Tibial artery (tissue), 4 donors: ENCODE data around the gene ZNF383.

Experiments
- DNase-seq, 2 donors: peaks; one replicate each; pipeline ENCODE4 v3.0.0-alpha.2; 2019
- H3K27ac ChIP-seq, 2 donors: fragments of 200-600 bp; sonication (generic) in 1 of 2; 1 replicate in 1 of 2; 2 replicates in 1 of 2; pipeline ENCODE4 v1.5.1; 2018 to 2019; ENCODE audit warnings: mild to moderate bottlenecking in 1 of 2
- H3K27me3 ChIP-seq, 2 donors: fragments of 200-600 bp; sonication (generic) in 1 of 2; one replicate each; pipeline versions ENCODE4 v1.5.1 to v1.6.0; 2016 to 2019
- H3K36me3 ChIP-seq, 3 donors: fragments of 200-600 bp; sonication (generic) in 2 of 3; one replicate each; pipeline ENCODE4 v1.5.1; 2016 to 2019; ENCODE audit warnings: mild to moderate bottlenecking in 2 of 3
- H3K4me1 ChIP-seq, 4 donors: fragments of 200-600 bp; sonication (generic) in 2 of 4; 1 replicate in 3 of 4; 2 replicates in 1 of 4; pipeline ENCODE4 v1.5.1; 2016 to 2019
- H3K4me3 ChIP-seq, 2 donors: fragments of 200-600 bp; sonication (generic) in 1 of 2; 1 replicate in 1 of 2; 2 replicates in 1 of 2; pipeline ENCODE4 v1.5.1; 2018 to 2019; ENCODE audit warnings: mild to moderate bottlenecking in 2 of 2
- H3K9me3 ChIP-seq, 3 donors: fragments of 200-600 bp; sonication (generic) in 1 of 3; one replicate each; pipeline ENCODE4 v1.5.1; 2016 to 2019
- intact Hi-C: fragments of 100-400 bp; cut with DNase I; formaldehyde crosslinking; loops from one replicate; pipeline ENCODE4 v1.15.0; 2023; ENCODE audit warnings: low total_unique reads
- TF ChIP-seq, protein P1 (sequence below), 2 experiments: fragments of 200-600 bp in 1 of 2; fragments of 450-650 bp in 1 of 2; IDR thresholded peaks; one replicate each; pipeline ENCODE4 v1.5.1; 2017 to 2019; ENCODE audit warnings: antibody characterized with exemption in 2 of 2, mild to moderate bottlenecking in 1 of 2, moderate library complexity in 1 of 2

The ZNF383 gene

DNA sequence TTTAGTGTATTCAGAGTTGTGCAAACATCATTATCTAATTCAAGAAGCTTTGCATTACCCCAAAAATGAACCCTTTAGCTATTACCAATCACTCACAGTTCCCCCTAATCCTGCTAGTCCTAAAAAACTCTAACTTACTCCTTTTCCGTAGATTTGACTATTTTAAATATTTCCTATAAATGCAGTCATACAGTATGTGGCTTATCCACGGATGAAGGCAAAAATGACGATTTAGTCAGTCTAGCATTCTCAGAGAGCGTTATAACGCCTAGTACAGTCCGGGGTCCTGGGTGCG lies 587 bp upstream of the ZNF383 start:
- TF ChIP-seq, protein P1, sequence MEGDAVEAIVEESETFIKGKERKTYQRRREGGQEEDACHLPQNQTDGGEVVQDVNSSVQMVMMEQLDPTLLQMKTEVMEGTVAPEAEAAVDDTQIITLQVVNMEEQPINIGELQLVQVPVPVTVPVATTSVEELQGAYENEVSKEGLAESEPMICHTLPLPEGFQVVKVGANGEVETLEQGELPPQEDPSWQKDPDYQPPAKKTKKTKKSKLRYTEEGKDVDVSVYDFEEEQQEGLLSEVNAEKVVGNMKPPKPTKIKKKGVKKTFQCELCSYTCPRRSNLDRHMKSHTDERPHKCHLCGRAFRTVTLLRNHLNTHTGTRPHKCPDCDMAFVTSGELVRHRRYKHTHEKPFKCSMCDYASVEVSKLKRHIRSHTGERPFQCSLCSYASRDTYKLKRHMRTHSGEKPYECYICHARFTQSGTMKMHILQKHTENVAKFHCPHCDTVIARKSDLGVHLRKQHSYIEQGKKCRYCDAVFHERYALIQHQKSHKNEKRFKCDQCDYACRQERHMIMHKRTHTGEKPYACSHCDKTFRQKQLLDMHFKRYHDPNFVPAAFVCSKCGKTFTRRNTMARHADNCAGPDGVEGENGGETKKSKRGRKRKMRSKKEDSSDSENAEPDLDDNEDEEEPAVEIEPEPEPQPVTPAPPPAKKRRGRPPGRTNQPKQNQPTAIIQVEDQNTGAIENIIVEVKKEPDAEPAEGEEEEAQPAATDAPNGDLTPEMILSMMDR (IDR thresholded peaks at IDR 0.05), result no peak
- Histone ChIP-seq H3K27me3 (no peaks in the 10 kb centered on the region), H3K9me3 (peaks cover 0 to 4% (median 0%) of the 10 kb centered on the region in 3 donors), H3K27ac (peak overlapping the region; percentile 78 to 87), H3K36me3 (peaks cover 7 to 17% (median 8%) of the 10 kb centered on the region in 3 donors), H3K4me1 (peaks cover 0 to 25% (median 10%) of the 10 kb centered on the region in 4 donors), H3K4me3 (peak overlapping the region; percentile 77 to 79)
- intact Hi-C loops, result loop anchor here (5.0 kb wide), 1 partner anchor 45 kb away; the partner anchor contains the start of gene ZNF585A
- DNase-seq, result no peak

DNA sequence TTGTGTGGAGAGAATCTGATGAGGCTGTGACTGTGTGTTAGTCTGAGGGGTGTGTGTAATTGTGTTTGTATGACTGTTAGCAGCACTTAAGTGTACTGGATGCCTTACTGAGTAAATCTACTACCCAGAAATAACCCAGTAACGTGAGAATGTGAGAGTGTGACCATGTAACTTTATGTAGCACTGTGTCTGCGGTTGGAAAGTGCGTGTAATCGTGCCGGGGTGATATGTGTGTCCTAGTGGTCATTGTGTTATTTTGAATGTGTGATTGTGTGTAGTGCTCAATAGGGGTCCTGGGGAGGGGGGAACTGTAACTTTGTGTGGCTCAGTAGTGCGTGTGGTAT lies 550 bp downstream of the ZNF383 start:
- peaks cover 0 to 12% (median 0%) of the 10 kb centered on the region in 3 donors for H3K9me3 ChIP-seq
- peaks cover 0 to 25% (median 10%) of the 10 kb centered on the region in 4 donors for H3K4me1 ChIP-seq
- H3K27ac ChIP-seq, result peak overlapping the region; percentile 78 to 87
- TF ChIP-seq, protein P1 (IDR thresholded peaks at IDR 0.05), result no peak
- DNase-seq, result no peak
- peak overlapping the region; percentile 77 to 79 for H3K4me3 ChIP-seq
- H3K36me3 ChIP-seq, result peaks cover 13 to 26% (median 16%) of the 10 kb centered on the region in 3 donors
- H3K27me3 ChIP-seq, result no peaks in the 10 kb centered on the region
- intact Hi-C loops, result loop anchor here (5.0 kb wide), 1 partner anchor 46 kb away; the partner anchor contains the start of gene ZNF585A

DNA sequence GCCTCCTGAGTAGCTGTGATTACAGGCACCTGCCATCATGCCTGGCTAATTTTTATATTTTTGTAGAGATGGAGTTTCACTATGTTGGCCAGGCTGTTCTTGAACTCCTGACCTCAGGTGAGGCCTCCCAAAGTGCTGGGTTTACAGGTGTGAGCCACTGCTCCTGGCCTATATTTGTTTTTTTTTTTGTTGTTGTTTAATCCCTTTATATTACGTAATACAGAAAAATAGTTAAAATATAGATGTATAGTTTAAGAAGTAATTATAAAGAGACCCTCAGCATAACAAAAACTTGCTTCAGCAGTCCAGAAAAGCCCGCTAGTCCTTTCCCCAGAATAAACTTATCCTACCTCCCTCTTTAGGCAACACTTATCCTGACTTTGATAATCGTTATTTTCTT lies 2.4 kb downstream of the ZNF383 start:
- H3K27ac ChIP-seq, result no peak overlapping the region
- DNase-seq, result no peak
- no peaks in the 10 kb centered on the region for H3K27me3 ChIP-seq
- peaks cover 0 to 25% (median 10%) of the 10 kb centered on the region in 4 donors for H3K4me1 ChIP-seq
- peaks cover 21 to 42% (median 26%) of the 10 kb centered on the region in 3 donors for H3K36me3 ChIP-seq
- TF ChIP-seq, protein P1 (IDR thresholded peaks at IDR 0.05), result no peak
- intact Hi-C loops, result loop anchor here (5.0 kb wide), 1 partner anchor 248 kb away; no protein-coding TSS in a partner anchor
- no peak overlapping the region for H3K4me3 ChIP-seq
- H3K9me3 ChIP-seq, result peaks cover 0 to 12% (median 0%) of the 10 kb centered on the region in 3 donors

DNA sequence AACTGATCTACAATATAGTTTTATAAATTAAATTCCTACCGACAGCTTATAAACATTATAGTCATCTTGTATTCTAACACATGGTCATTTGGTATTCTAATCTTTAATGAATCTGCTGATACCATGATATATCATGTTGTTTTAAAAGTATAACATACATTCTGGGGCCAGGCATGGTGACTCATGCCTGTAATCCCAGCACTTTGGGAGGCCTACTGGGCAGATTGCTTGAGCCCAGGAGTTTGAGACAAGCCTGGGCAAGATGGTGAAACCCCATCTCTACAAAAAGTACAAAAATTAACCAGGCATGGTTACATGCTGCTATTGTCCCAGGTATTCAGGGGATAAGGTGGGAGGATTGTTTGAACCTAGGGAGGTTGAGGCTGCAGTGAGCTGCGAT lies 3.1 kb downstream of the ZNF383 start:
- Histone ChIP-seq H3K27me3 (no peaks in the 10 kb centered on the region), H3K27ac (no peak overlapping the region), H3K9me3 (peaks cover 0 to 15% (median 0%) of the 10 kb centered on the region in 3 donors), H3K36me3 (peaks cover 29 to 50% (median 34%) of the 10 kb centered on the region in 3 donors), H3K4me1 (peaks cover 0 to 25% (median 10%) of the 10 kb centered on the region in 4 donors), H3K4me3 (no peak overlapping the region)
- intact Hi-C loops, result loop anchor here (5.0 kb wide), 1 partner anchor 249 kb away; no protein-coding TSS in a partner anchor
- TF ChIP-seq, protein P1 (IDR thresholded peaks at IDR 0.05), result no peak
- no peak for DNase-seq

DNA sequence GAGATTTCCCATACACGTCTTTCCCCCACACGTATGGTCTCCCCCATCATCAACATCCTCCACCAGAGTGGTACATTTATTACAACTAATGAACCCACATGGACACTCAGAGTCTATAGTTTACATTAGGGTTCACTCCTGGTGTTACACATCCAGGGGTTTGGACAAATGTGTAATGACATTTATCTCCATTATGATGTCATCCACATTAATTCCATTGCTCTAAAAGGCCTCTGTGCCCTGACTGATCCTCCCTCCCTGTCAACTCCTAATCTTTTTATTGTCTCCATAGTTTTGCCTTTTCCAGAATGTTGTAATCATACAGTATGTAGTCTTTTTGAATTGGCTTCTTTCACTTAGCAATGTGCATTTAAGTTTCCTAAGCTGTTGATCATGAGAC lies 8.2 kb downstream of the ZNF383 start:
- H3K4me3 ChIP-seq, result no peak overlapping the region
- TF ChIP-seq, protein P1 (IDR thresholded peaks at IDR 0.05), result no peak
- H3K27me3 ChIP-seq, result no peaks in the 10 kb centered on the region
- peaks cover 0 to 26% (median 3%) of the 10 kb centered on the region in 3 donors for H3K9me3 ChIP-seq
- no peak for DNase-seq
- peaks cover 73 to 85% (median 82%) of the 10 kb centered on the region in 3 donors for H3K36me3 ChIP-seq
- H3K4me1 ChIP-seq, result no peaks in the 10 kb centered on the region
- intact Hi-C loops, result no loop called here
- no peak overlapping the region for H3K27ac ChIP-seq
